Measurements from ENCODE around the gene WNT5B. TPM values are rescaled to one million over a fixed set of nuclear protein-coding genes. Genes with fewer than 3 reads are reported as not detected.
A peak's percentile ranks its signal among the peaks of the same experiment; 100 is the strongest.

WNT5B gene
- total RNA-seq, 1 donor from 2014 or later = 2.1 TPM

GRCh38 chr12:1616233-1617066 is 12.6 kb upstream of the WNT5B start:
- Histone ChIP-seq H3K9me3 (replicated peaks) (no peaks in the 10 kb centered on the region), H3K36me3 (no peaks in the 10 kb centered on the region), H3K4me3 (no peak overlapping the region), H3K27me3 (ENCODE audit: low read depth) (no peaks in the 10 kb centered on the region), H3K27ac (replicated peaks) (no peak overlapping the region), H3K4me1 (peaks cover 12% of the 10 kb centered on the region)
- TF ChIP-seq CTCF (IDR thresholded peaks at IDR 0.05; ENCODE audit: borderline replicate concordance) = no peak
- DNase-seq = no peak
- intact Hi-C loops (cut with micrococcal nuclease) = no loop called here

GRCh38 chr12:1618489-1618888 is 10.5 kb upstream of the WNT5B start:
- DNase-seq = no peak
- Histone ChIP-seq H3K36me3 (no peaks in the 10 kb centered on the region), H3K27ac (replicated peaks) (no peak overlapping the region), H3K27me3 (ENCODE audit: low read depth) (no peaks in the 10 kb centered on the region), H3K9me3 (replicated peaks) (no peaks in the 10 kb centered on the region), H3K4me1 (no peaks in the 10 kb centered on the region), H3K4me3 (no peak overlapping the region)
- intact Hi-C loops (cut with micrococcal nuclease) = no loop called here
- no peak for TF ChIP-seq CTCF (IDR thresholded peaks at IDR 0.05; ENCODE audit: borderline replicate concordance)

- no peak for TF ChIP-seq CTCF (IDR thresholded peaks at IDR 0.05; ENCODE audit: borderline replicate concordance)
- H3K4me1 ChIP-seq = no peaks in the 10 kb centered on the region
- no peak for DNase-seq
- no peaks in the 10 kb centered on the region for H3K9me3 ChIP-seq (replicated peaks)
- H3K27me3 ChIP-seq (ENCODE audit: low read depth) = no peaks in the 10 kb centered on the region
- no peak overlapping the region for H3K4me3 ChIP-seq
- intact Hi-C loops (cut with micrococcal nuclease) = no loop called here
- H3K36me3 ChIP-seq = no peaks in the 10 kb centered on the region
- H3K27ac ChIP-seq (replicated peaks) = no peak overlapping the region
Observed at GRCh38 chr12:1619159-1619558, 9.9 kb upstream of the WNT5B start.

- no peaks in the 10 kb centered on the region for H3K36me3 ChIP-seq
- DNase-seq = peak; percentile 54
- TF ChIP-seq CTCF (IDR thresholded peaks at IDR 0.05; ENCODE audit: borderline replicate concordance) = no peak
- H3K4me3 ChIP-seq = no peak overlapping the region
- no peaks in the 10 kb centered on the region for H3K4me1 ChIP-seq
- no peaks in the 10 kb centered on the region for H3K27me3 ChIP-seq (ENCODE audit: low read depth)
- no peak overlapping the region for H3K27ac ChIP-seq (replicated peaks)
- intact Hi-C loops (cut with micrococcal nuclease) = no loop called here
- H3K9me3 ChIP-seq (replicated peaks) = no peaks in the 10 kb centered on the region
Observed at GRCh38 chr12:1619587-1619986, 9.4 kb upstream of the WNT5B start.

- no peak for DNase-seq
- H3K27ac ChIP-seq (replicated peaks) = no peak overlapping the region
- no peaks in the 10 kb centered on the region for H3K36me3 ChIP-seq
- no peaks in the 10 kb centered on the region for H3K9me3 ChIP-seq (replicated peaks)
- no peaks in the 10 kb centered on the region for H3K27me3 ChIP-seq (ENCODE audit: low read depth)
- peaks cover 4% of the 10 kb centered on the region for H3K4me1 ChIP-seq
- H3K4me3 ChIP-seq = no peak overlapping the region
- TF ChIP-seq CTCF (IDR thresholded peaks at IDR 0.05; ENCODE audit: borderline replicate concordance) = no peak
- intact Hi-C loops (cut with micrococcal nuclease) = no loop called here
Observed at GRCh38 chr12:1620092-1620491, 8.9 kb upstream of the WNT5B start.
